ENCODE measurements around the gene GGCX.

Gene GGCX

GRCh38 chr2:85505551-85506238, 55.6 kb downstream of the GGCX start:
- DNase-seq: no peak

GRCh38 chr2:85504778-85505261, 56.5 kb downstream of the GGCX start:
- no peak for DNase-seq

GRCh38 chr2:85503851-85504777, 57.2 kb downstream of the GGCX start:
- no peak for DNase-seq

DNA sequence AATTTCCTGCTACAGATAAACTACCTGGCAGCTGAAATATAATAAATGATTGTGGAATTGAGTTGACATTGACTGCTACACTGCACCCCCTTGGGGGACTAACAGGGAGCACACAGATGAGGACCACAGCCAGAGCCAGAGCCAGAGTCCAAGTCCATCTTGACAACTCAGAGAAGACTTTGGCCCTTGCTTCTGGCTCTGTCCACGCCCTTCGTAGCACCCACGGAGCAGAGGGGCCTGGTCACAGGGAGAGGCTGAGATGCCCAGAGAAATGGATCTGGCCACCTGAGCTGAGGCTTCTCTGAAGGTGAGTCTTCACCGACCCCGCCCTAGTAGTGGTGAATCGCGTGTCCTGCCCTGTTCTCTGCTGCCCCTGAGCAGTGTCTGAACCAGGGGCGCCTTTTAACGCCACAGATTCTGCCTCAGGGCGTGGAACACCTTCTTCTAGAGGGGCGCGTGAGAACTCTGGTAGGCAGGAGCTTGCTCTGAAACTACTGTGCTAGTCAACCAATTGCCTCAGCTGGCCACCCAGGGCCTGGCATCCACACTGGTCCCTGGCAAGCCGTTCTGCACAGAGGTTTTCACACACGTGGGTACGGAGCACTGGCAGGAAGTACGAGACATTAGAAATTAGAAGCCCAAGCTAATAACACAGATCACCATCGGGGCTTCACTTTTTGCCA, 58.0 kb downstream of the GGCX start:
- DNase-seq: no peak

- no peak for DNase-seq
Observed at GRCh38 chr2:85502720-85503119, 58.6 kb downstream of the GGCX start.

GRCh38 chr2:85501248-85501647, 60.0 kb downstream of the GGCX start:
- no peak for DNase-seq

GRCh38 chr2:85497944-85498630, 63.2 kb downstream of the GGCX start:
- DNase-seq: no peak

DNA sequence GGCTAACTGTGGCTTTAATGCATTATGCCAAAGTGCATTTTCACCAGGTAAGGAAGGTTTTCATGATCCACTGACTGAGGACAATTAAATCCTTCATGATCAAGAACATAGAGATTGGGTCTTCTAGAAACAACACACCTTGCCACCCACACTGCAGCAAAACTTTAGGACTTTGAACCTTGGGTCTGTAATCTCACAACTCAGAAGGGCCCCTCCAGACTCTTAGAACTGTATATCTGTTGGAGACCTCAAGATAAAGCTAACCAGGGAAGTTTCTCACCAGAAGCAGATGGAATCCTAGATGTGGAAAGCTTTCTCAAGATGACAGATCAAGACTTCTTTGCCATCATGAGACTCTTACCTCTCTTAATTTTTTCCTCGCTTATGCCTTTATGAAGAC, 64.9 kb downstream of the GGCX start:
- no peak for DNase-seq
